T-helper 2 cell treated with Interferon-gamma antibody and Interleukin-4, amounts not matched to agents 5 μg/mL and 100 μg/mL, for 36 hours (primary cell): ENCODE results near the gene DDAH2.
A peak's percentile ranks its signal among the peaks of the same experiment; 100 is the strongest.

Experiments used
- DNase-seq: peaks from one replicate; pipeline ENCODE4 v3.0.0; 2021; ENCODE audit warnings: low spot score
- H3K27ac Mint-ChIP-seq: one replicate; pipeline ENCODE4 v1.8.0; 2021; ENCODE audit warnings: mild to moderate bottlenecking, mixed read lengths
- H3K27me3 Mint-ChIP-seq: one replicate; pipeline ENCODE4 v1.8.0; 2021; ENCODE audit warnings: low read depth, mixed read lengths
- H3K36me3 Mint-ChIP-seq: one replicate; pipeline ENCODE4 v1.8.0; 2021; ENCODE audit warnings: low read depth, mixed read lengths
- H3K4me1 Mint-ChIP-seq: one replicate; pipeline ENCODE4 v1.8.0; 2021; ENCODE audit warnings: low read depth, mixed read lengths
- H3K4me3 Mint-ChIP-seq: one replicate; pipeline ENCODE4 v1.8.0; 2022; ENCODE audit warnings: mild to moderate bottlenecking, moderate library complexity, mixed read lengths
- H3K9me3 Mint-ChIP-seq: one replicate; pipeline ENCODE4 v1.8.0; 2021; ENCODE audit warnings: mixed read lengths

DDAH2 gene

DNA sequence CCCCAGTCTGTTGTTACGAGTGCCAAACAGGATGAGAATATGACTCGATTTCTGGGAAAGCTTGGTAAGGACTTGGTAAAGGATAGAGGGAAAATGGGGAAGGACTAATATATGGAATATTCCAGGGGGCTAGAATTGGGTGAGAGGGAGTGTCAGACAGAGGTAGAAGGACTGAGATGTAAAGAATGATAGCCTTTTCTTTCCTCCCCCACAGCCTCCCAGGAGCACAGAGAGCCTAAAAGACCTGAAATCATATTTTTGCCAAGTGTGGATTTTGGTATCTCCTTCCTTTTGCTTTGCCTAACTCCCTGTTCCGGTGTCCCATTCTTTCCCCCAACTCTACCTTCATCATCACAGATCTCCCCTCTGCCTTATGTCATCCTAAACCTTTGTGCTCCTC, 13.8 kb upstream of the DDAH2 start:
- Mint-ChIP-seq H3K36me3 (peaks cover 36% of the 10 kb centered on the region), H3K4me3 (no peak overlapping the region), H3K4me1 (peaks cover 36% of the 10 kb centered on the region), H3K27ac (peak overlapping the region; percentile 12), H3K27me3 (no peaks in the 10 kb centered on the region), H3K9me3 (no peaks in the 10 kb centered on the region)
- DNase-seq: no peak

DNA sequence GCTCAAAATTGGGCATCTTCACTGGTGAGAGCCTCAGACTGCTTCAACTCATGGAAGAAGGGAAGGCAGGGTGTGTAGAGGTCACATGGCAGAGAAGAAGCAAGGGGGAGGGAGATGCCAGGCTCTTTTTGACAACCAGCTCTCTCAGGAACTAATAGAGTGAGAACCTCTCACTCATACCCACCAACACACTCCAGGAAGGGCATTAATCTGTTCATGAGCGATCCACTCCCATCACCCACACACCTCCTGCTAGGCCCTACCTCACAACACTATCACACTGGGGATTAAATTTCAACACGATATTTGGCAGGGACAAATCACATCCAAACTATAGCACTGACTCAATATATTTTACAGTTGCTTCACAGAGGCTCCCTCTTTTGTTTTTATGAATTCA, 12.7 kb upstream of the DDAH2 start:
- peak overlapping the region; percentile 95 for H3K4me3 Mint-ChIP-seq
- H3K9me3 Mint-ChIP-seq: no peaks in the 10 kb centered on the region
- H3K27me3 Mint-ChIP-seq: no peaks in the 10 kb centered on the region
- peak overlapping the region; percentile 77 for H3K27ac Mint-ChIP-seq
- H3K4me1 Mint-ChIP-seq: peaks cover 46% of the 10 kb centered on the region
- DNase-seq: no peak
- H3K36me3 Mint-ChIP-seq: peaks cover 30% of the 10 kb centered on the region

DNA sequence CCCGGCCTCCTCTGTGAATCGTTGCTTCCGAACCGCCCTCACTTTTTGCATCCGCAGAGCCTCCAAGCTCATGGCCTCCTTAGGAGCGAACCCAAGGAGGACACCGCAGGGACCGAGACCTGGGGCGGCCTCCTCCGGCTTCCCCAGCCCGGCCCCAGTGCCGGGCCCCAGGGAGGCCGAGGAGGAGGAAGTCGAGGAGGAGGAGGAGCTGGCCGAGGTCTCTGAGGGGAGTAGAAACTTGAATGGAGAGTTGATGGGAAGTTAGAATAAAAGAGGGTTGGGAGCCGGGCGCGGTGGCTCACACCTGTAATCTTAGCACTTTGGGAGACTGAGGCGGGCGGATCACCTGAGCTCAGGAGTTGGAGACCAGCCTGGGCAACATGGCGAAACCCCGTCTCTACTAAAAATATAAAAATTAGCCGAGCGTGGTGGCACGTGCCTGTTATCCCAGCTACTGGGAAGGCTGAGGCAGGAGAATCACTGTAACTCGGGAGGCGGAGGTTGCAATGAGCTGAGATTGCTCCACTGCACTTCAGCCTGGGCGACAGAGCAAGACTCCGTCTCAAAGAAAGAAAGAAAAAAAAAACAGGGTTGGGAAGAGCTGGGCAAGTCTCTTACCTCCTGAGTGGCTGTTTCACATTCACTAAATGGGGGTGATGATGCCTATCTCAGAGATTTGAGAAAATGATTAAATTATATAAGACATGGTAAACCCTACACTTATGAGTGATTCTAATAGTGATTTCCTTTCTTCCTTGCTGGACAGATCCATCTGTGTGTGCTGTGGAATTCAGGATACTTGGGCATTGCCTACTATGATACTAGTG, 11.5 kb upstream of the DDAH2 start:
- Mint-ChIP-seq H3K4me1 (peaks cover 49% of the 10 kb centered on the region), H3K4me3 (peak overlapping the region; percentile 95), H3K27ac (peak overlapping the region; percentile 97), H3K9me3 (no peaks in the 10 kb centered on the region), H3K36me3 (peaks cover 34% of the 10 kb centered on the region), H3K27me3 (no peaks in the 10 kb centered on the region)
- no peak for DNase-seq

DNA sequence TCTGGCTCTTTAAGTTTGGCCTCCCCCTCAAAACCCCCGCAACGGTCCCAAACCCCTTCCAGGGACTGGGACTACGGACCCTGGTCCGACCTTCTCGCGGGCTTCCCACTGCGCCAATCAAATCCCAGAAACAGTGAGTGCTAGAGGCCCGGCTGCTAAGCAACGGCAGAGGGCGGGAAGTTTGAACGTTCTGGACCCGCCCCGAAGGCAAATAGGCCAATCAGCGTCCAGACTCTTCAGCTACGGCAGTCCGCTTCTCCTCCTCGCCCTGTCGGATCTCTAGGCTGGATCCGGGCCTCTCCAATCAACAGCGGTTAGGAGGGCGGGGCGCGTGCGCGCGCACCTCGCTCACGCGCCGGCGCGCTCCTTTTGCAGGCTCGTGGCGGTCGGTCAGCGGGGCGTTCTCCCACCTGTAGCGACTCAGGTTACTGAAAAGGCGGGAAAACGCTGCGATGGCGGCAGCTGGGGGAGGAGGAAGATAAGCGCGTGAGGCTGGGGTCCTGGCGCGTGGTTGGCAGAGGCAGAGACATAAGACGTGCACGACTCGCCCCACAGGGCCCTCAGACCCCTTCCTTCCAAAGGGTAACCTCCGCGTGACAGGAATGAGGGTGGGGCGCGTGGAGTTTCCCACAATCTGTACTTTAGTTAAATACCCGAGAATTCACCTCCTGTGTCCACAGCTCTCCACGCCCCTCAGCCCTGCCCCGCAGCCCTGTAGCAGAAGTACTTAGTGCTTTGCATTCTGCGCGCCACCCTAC, 10.7 kb upstream of the DDAH2 start, which contains the start of gene MSH5:
TSS of gene MSH5 (plus strand) at position 367 of the 758 bp plus-strand sequence. CDS start 462 bp downstream, outside the sequence.
- peaks cover 49% of the 10 kb centered on the region for H3K4me1 Mint-ChIP-seq
- H3K9me3 Mint-ChIP-seq: no peaks in the 10 kb centered on the region
- H3K27ac Mint-ChIP-seq: peak within 1 kb of the TSS; percentile 97
- H3K27me3 Mint-ChIP-seq: no peaks in the 10 kb centered on the region
- peak; percentile 98 for DNase-seq
- peaks cover 37% of the 10 kb centered on the region for H3K36me3 Mint-ChIP-seq
- H3K4me3 Mint-ChIP-seq: peak within 1 kb of the TSS; percentile 95

DNA sequence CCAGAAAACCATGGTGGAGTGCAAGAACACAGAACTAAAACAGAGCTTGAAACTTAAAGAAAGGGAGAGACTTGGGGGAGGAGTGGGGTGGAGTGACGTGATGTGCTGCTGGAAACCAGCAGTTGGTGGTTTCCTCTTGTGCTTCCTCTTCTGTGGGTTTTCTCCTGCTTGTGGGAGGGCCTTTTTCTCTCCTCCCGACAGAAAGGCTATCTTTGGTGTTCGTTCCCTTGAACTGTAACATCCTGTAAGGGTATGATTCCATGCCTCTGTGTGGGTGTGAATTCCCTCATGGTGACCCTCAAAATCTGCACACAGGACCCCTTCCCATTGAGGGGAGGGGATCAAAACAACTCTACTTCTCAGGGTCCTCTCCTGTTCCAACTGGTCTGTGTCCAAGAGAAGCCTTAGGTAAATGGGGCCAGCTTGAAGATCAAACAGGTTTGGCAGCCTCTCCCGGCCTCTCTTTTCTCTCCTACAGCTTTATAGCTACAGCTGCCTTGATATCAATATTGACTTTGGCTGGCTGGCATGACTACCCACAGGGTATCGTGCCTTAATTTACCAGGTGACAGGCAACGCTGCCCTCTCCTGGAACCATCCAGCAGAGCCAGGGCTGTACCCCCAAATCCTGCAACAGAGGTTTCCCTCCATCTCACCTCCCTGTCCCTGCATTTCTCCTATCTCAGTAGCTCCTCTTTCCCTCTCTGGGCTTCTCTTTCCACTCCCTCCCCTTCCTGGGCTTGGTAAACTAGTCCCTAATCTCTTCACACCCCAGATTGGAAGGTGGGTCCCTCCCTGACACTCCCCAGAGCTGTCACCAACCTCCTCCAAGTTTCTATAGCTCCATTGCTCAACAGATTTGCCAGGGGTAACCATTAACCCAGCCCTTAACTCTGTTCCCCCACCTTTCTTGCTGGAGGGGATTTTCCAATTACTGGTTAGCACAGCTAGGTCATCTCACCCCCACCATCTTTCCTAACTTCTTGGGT, 9.2 kb upstream of the DDAH2 start:
- Mint-ChIP-seq H3K27me3 (no peaks in the 10 kb centered on the region), H3K9me3 (no peaks in the 10 kb centered on the region), H3K36me3 (peaks cover 44% of the 10 kb centered on the region), H3K4me1 (peaks cover 54% of the 10 kb centered on the region), H3K27ac (peak overlapping the region; percentile 97), H3K4me3 (peak overlapping the region; percentile 95)
- DNase-seq: peak; percentile 71

DNA sequence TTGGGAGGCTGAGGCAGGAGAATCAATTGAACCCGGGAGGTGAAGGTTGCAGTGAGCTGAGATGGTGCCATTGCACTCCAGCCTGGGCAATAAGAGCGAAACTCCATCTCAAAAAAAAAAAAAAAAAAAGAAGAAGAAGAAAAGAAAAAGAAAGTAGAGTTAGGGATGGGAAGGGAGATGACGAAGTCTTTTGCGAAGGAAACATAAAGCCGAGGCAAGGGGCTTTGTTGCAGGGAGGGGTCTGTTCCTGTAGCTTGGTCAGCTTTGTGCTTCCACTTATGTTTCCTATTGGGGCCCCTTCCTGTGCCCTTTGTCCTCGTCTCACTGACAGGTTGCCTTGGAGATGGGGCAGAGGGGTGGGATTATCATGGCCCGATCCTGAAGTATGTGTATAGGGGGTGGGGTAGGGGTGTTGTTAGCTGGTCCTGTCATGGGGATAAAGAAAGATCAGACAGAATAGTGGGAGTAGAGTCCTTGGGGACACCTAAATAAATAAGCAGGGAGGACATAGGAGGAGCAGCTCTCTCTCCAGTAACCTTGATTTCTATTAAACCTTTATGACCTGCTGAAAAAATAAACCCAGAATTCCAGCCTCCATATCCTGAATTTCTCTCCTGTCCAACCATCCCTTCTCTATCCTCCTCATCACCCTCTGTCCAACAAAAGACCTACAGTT, 8.4 kb upstream of the DDAH2 start:
- Mint-ChIP-seq H3K36me3 (peaks cover 44% of the 10 kb centered on the region), H3K4me1 (peaks cover 54% of the 10 kb centered on the region), H3K9me3 (no peaks in the 10 kb centered on the region), H3K4me3 (peak overlapping the region; percentile 95), H3K27me3 (no peaks in the 10 kb centered on the region), H3K27ac (peak overlapping the region; percentile 97)
- DNase-seq: peak; percentile 8

DNA sequence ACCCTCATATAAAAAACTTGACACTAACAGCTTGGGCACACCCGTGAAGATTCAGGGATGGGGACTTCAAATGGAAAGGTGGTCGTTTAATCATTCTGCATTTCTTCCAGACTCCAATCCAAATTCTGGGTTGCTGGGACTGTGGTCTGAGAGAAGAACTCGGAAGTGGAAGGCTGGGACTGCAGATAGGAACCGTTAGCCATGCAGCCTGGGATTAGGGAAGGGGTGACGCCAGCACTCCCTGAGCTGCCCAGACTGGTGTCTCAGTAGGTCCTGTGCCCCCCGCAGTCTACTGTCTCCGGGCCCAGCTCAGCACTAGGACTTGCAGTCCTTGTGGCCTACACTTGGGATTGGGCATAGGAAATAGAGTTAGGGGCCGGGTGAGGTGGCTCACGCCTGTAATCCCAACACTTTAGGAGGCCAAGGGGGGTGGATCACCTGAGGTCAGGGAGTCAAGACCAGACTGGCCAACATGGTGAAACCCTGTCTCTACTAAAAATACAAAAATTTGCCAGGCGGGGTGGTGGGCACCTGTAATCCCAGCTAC, 7.7 kb upstream of the DDAH2 start:
- H3K4me3 Mint-ChIP-seq: peak overlapping the region; percentile 95
- peak overlapping the region; percentile 97 for H3K27ac Mint-ChIP-seq
- H3K36me3 Mint-ChIP-seq: peaks cover 49% of the 10 kb centered on the region
- H3K27me3 Mint-ChIP-seq: no peaks in the 10 kb centered on the region
- H3K9me3 Mint-ChIP-seq: no peaks in the 10 kb centered on the region
- H3K4me1 Mint-ChIP-seq: peaks cover 53% of the 10 kb centered on the region
- no peak for DNase-seq

DNA sequence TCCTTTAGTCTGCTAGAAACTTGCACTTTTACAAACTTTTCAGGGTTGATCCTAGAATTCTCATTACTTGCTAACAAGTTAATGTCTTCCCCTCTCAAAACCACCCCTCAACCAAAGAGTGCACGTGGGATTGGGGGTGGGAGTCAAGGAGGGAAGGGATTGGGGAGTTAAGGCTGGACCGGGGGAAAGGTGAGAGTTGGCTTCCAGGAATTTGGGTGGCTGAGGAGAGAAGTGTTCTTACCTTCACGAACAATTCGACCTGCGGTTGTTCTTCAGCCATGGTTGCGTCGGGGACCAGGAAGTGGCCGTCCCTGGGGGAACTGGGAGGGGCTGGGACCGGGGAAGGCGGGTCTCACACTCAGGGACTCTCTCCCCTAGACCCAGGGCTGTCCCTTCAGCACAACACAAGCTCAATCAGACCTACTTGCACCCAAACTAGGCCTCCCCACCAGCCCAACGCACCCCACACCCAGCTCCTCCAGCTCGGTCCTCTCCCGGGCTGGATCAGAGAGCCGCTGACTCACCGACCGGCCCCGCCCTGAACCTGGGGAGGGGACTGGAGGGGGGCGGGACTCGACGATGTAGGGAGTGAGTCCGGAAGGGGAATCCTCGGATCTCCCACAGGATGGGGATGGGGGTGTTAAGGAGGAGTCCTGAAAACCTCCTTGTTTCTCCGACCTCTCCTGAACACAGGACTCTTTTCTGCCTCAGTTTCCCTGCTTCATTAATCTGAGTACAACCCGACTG, 7.1 kb upstream of the DDAH2 start, which contains the start of gene CLIC1:
TSS of gene CLIC1 (minus strand) at position 510 of the 747 bp plus-strand sequence. CDS start at position 280, 230 bp downstream.
- peak; percentile 83 for DNase-seq
- Mint-ChIP-seq H3K9me3 (no peaks in the 10 kb centered on the region), H3K27ac (peak within 1 kb of the TSS; percentile 97), H3K4me1 (peaks cover 49% of the 10 kb centered on the region), H3K4me3 (peak within 1 kb of the TSS; percentile 95), H3K36me3 (peaks cover 48% of the 10 kb centered on the region), H3K27me3 (no peaks in the 10 kb centered on the region)

DNA sequence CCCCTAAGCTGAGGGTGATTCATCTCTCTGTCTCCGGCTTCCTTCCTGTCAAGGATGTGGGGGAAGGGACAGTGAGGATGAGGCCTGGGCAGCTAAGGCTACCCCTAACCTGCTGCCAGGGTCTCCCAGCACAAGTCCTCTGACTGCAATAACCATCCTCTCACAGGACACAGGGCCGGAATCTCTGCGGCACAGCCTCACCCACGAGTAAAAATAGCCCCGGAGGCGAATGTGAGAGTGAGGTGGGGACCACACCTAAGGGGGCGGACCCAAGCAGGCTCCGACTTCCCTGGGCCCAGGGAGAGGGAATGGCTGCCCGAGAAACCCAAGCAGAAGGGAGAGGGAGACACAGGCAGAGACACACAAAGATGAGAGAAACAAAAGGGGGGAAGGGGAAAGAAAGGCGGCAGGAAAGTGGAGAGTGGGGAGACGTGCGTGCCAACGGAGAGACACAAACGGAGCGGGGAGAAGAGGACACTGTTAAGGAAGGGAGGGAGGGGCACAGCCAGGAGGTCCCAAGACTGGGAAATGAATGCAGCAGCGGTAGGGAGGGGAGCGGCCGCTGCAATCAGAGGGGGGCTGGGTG, 5.8 kb upstream of the DDAH2 start:
- Mint-ChIP-seq H3K27me3 (no peaks in the 10 kb centered on the region), H3K9me3 (no peaks in the 10 kb centered on the region), H3K36me3 (peaks cover 53% of the 10 kb centered on the region), H3K4me1 (peaks cover 49% of the 10 kb centered on the region), H3K27ac (peak overlapping the region; percentile 97), H3K4me3 (peak overlapping the region; percentile 95)
- peak; percentile 68 for DNase-seq

DNA sequence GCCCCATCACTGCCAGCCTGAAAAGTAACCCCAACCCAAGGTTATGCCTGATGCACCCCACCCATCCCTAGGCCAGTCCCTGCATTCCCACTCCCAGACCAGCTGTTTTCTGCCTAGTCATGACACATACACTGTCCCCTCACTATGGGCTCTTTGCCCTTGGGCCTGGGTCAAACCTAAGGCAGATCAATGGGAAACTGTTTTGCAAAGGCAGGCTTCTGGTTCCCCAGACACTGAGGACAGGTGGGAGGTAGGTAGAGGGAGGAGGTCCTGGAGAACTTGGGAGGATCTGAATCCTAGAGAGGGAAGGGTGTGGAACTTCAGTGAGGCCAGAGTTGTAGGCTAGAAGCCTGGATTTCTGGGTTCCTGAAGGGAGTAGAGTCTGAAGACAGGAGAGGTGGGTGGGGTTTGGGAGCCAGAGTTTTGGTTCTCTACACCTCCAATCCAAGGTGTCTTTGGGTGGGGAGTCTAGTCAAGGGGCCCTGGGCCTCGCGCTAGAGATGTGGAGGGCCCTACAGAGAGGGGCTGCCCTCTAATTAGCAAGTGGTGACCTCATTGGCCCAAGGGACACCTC, 5.2 kb upstream of the DDAH2 start:
- DNase-seq: no peak
- H3K36me3 Mint-ChIP-seq: peaks cover 54% of the 10 kb centered on the region
- H3K9me3 Mint-ChIP-seq: no peaks in the 10 kb centered on the region
- H3K4me3 Mint-ChIP-seq: peak overlapping the region; percentile 95
- peaks cover 48% of the 10 kb centered on the region for H3K4me1 Mint-ChIP-seq
- no peaks in the 10 kb centered on the region for H3K27me3 Mint-ChIP-seq
- peak overlapping the region; percentile 97 for H3K27ac Mint-ChIP-seq

DNA sequence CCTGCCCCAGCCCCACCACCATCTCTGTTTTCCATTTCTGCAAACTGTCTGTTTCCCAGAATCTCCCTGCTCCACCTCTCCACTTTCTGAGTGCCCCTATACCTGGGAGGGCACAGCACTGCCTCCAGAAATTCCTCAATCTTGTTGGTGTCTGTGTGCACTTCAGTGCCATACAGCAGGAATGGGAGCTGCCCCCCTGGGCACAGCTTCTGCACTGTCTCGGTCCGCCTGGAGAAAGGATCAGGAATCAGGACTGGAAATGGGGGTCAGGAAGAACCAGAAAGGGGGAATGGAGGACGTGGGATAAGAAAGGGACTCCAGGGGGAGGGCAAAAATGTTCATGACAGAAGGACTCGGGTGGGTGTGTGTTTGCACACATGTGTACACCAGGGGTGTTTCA, 4.6 kb upstream of the DDAH2 start:
- Mint-ChIP-seq H3K36me3 (peaks cover 57% of the 10 kb centered on the region), H3K27me3 (no peaks in the 10 kb centered on the region), H3K4me3 (peak overlapping the region; percentile 95), H3K27ac (peak overlapping the region; percentile 68), H3K4me1 (peaks cover 46% of the 10 kb centered on the region), H3K9me3 (no peaks in the 10 kb centered on the region)
- DNase-seq: no peak

DNA sequence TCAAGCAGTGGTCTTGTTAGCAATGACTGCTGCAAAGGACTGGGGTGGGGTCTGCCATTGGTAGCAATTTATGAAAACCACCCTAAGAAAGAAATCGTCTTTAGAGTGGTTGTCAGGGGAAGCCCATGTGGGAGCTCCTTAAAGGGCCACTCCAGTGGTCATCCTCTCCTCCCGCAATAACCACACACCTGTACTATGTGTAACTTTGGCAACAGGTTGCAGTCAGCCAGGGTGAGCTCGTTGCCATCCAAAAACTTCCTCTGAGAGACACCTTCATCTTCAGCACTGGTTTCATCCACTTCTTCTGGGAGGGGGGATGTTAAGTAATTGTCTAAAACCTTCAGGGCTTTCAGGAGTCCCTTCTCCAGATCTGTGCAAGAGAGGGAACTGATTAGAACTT, 2.9 kb upstream of the DDAH2 start:
- peaks cover 63% of the 10 kb centered on the region for H3K36me3 Mint-ChIP-seq

More for the DNA sequence above, 2.9 kb upstream of the DDAH2 start:
- peaks cover 42% of the 10 kb centered on the region for H3K4me1 Mint-ChIP-seq
- H3K27ac Mint-ChIP-seq: no peak overlapping the region
- H3K9me3 Mint-ChIP-seq: no peaks in the 10 kb centered on the region
- no peak for DNase-seq
- peak overlapping the region; percentile 26 for H3K4me3 Mint-ChIP-seq
- no peaks in the 10 kb centered on the region for H3K27me3 Mint-ChIP-seq
